Hepatocyte (in vitro differentiated cells): Measurements from ENCODE around the gene CFAP58. TPM values are rescaled to one million over a fixed set of nuclear protein-coding genes. Genes with fewer than 3 reads are reported as not detected.

Source experiments
- DNase-seq: peaks from one replicate; pipeline ENCODE4 v3.0.0-alpha.2; 2016; ENCODE audit warnings: low spot score
- H2AFZ ChIP-seq: fragments of 200-600 bp; sonication (generic); 2 replicates; pipeline ENCODE4 v1.6.0; 2016; ENCODE audit warnings: antibody characterized with exemption, mild to moderate bottlenecking
- H3K27ac ChIP-seq: fragments of 200-600 bp; sonication (generic); 2 replicates; pipeline ENCODE4 v1.5.1; 2016; ENCODE audit warnings: mild to moderate bottlenecking
- H3K27me3 ChIP-seq: fragments of 200-600 bp; sonication (generic); 2 replicates; pipeline ENCODE4 v1.6.1; 2016
- H3K36me3 ChIP-seq: fragments of 200-600 bp; sonication (generic); replicated peaks from 2 replicates; pipeline ENCODE4 v1.5.1; 2016; ENCODE audit warnings: low read depth; ENCODE audit not compliant: insufficient read depth
- H3K4me1 ChIP-seq: fragments of 200-600 bp; sonication (generic); 2 replicates; pipeline ENCODE4 v1.5.1; 2016; ENCODE audit warnings: mild to moderate bottlenecking, moderate library complexity; ENCODE audit not compliant: insufficient read depth
- H3K4me2 ChIP-seq: fragments of 200-600 bp; sonication (generic); 2 replicates; pipeline ENCODE4 v1.6.0; 2016
- H3K4me3 ChIP-seq: fragments of 200-600 bp; sonication (generic); 2 replicates; pipeline ENCODE4 v1.5.1; 2016; ENCODE audit warnings: mild to moderate bottlenecking
- H3K79me2 ChIP-seq: fragments of 200-600 bp; sonication (generic); 2 replicates; pipeline ENCODE4 v1.6.0; 2017; ENCODE audit warnings: mild to moderate bottlenecking
- H3K9me2 ChIP-seq: fragments of 200-600 bp; sonication (generic); replicated peaks from 2 replicates; pipeline ENCODE4 v1.6.0; 2017; ENCODE audit warnings: mild to moderate bottlenecking; ENCODE audit not compliant: insufficient read depth
- H3K9me3 ChIP-seq: fragments of 200-600 bp; sonication (generic); 2 replicates; pipeline ENCODE4 v1.5.1; 2016; ENCODE audit warnings: low read depth, mild to moderate bottlenecking
- H4K20me1 ChIP-seq: fragments of 200-600 bp; sonication (generic); 2 replicates; pipeline ENCODE4 v1.6.0; 2016; ENCODE audit warnings: mild to moderate bottlenecking; ENCODE audit not compliant: insufficient read depth, poor library complexity, severe bottlenecking
- CTCF ChIP-seq: fragments of 200-600 bp; sonication (generic); IDR thresholded peaks from 2 replicates; pipeline ENCODE4 v1.5.1; 2016; ENCODE audit warnings: antibody characterized with exemption, mild to moderate bottlenecking; ENCODE audit not compliant: poor library complexity
- EZH2 ChIP-seq: fragments of 200-600 bp; sonication (generic); IDR thresholded peaks from 2 replicates; pipeline ENCODE4 v1.6.1; 2016; ENCODE audit warnings: antibody characterized with exemption, mild to moderate bottlenecking, borderline replicate concordance
- EZH2phosphoT487 ChIP-seq: fragments of 200-600 bp; sonication (generic); IDR thresholded peaks from one replicate; pipeline ENCODE4 v1.6.1; 2018; ENCODE audit warnings: antibody characterized with exemption, mild to moderate bottlenecking, low read depth, moderate library complexity; ENCODE audit not compliant: unreplicated experiment, severe bottlenecking
- WGBS: methylation state at CpG from one replicate; pipeline ENCODE4 v1.1.6; 2016; ENCODE audit warnings: low lambda C conversion rate; ENCODE audit errors: missing lambda C conversion rate; 5-methylcytosine and 5-hydroxymethylcytosine counted together
- polyA plus RNA-seq: library from polyadenylated mRNA; unstranded; fragments of >200 nt; fragmentation: Nextera tagmentation; extraction: Ambion mirVana; gene quantifications from 2 replicates; pipeline ENCODE4 v1.2.1, GENCODE V29; 2016
- total RNA-seq: library from RNA; depleted of rRNA; stranded (reverse); fragments of >200 nt; gene quantifications from 2 replicates; pipeline ENCODE4 v1.2.3, GENCODE V29; 2014

The CFAP58 gene
- total and polyA plus RNA-seq, 2 experiments from 2014 or later, result 0.17 TPM; not detected in 1

DNA sequence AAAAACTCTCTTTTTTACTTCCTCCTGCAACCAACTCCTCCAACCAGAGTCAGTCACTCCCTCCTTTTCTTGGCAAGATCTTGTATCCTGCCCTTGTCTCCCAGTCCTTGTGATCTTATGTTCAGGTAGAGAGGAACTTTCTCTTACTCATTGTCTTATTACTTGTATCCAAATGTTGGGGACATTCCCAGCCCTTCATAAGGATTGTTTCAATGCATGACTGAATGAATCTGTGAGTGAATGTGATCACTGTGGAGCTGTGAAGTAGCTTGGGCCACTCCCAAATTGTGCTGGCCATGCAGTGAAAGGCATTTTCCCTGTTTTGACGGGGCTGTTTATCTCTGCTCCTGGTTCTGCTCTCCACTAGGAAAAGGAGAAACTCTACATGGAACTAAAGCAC is 93.7 kb downstream of the CFAP58 start:
- Histone ChIP-seq H3K9me2 (no peaks in the 10 kb centered on the region), H3K4me2 (no peak overlapping the region), H3K4me3 (no peak overlapping the region), H3K36me3 (no peaks in the 10 kb centered on the region), H3K27me3 (no peaks in the 10 kb centered on the region), H2AFZ (no peak overlapping the region), H3K27ac (no peak overlapping the region), H3K4me1 (no peaks in the 10 kb centered on the region), H3K9me3 (no peaks in the 10 kb centered on the region), H4K20me1 (no peaks in the 10 kb centered on the region), H3K79me2 (no peaks in the 10 kb centered on the region)
- no peak for DNase-seq
- 57% methylated on average over 1 of the region's 1 CpG for WGBS
- TF ChIP-seq EZH2phosphoT487, result no peak
- TF ChIP-seq CTCF, result no peak
- TF ChIP-seq EZH2, result no peak

- Histone ChIP-seq H3K4me2 (no peak overlapping the region), H3K27me3 (no peaks in the 10 kb centered on the region), H4K20me1 (no peaks in the 10 kb centered on the region), H3K4me1 (no peaks in the 10 kb centered on the region), H3K9me3 (no peaks in the 10 kb centered on the region), H3K79me2 (no peaks in the 10 kb centered on the region), H2AFZ (no peak overlapping the region), H3K27ac (no peak overlapping the region), H3K4me3 (no peak overlapping the region), H3K36me3 (no peaks in the 10 kb centered on the region), H3K9me2 (no peaks in the 10 kb centered on the region)
- 86% methylated on average over 3 of the region's 3 CpGs for WGBS
- TF ChIP-seq CTCF (no peak), EZH2 (no peak), EZH2phosphoT487 (no peak)
- no peak for DNase-seq
Observed at GRCh38 chr10:104447906-104448305, 94.3 kb downstream of the CFAP58 start.

- no peak overlapping the region for H2AFZ ChIP-seq
- TF ChIP-seq CTCF (no peak), EZH2phosphoT487 (no peak), EZH2 (no peak)
Observed at GRCh38 chr10:104449391-104449790, 95.8 kb downstream of the CFAP58 start.

DNA sequence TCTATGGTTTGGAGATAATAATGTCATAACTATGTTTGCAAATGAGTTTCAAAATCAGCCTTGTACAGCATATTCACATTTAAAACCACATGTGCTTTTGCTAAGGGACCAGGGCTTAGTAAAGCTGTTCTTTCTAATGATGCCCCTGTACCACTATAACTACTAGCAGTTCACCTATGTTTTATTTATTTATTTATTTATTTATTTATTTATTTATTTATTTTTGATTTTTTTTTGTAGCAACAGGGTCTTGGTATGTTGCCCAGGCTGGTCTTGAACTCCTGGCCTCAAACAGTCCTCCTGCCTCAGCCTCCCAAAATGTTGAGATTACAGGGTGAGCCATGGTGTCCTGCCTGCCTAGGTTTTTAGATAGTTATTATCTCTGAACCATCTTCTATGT is 96.9 kb downstream of the CFAP58 start:
- Histone ChIP-seq H3K9me2 (no peaks in the 10 kb centered on the region), H3K4me3 (no peak overlapping the region), H3K27ac (no peak overlapping the region), H3K27me3 (no peaks in the 10 kb centered on the region), H2AFZ (no peak overlapping the region), H3K36me3 (no peaks in the 10 kb centered on the region), H3K4me1 (no peaks in the 10 kb centered on the region), H3K79me2 (no peaks in the 10 kb centered on the region), H3K9me3 (no peaks in the 10 kb centered on the region), H3K4me2 (no peak overlapping the region), H4K20me1 (no peaks in the 10 kb centered on the region)
- DNase-seq, result no peak
- no peak for TF ChIP-seq EZH2
- TF ChIP-seq EZH2phosphoT487, result no peak
- no peak for TF ChIP-seq CTCF

More at GRCh38 chr10:104449391-104449790, 95.8 kb downstream of the CFAP58 start:
- no peak overlapping the region for H3K27ac ChIP-seq
- H3K36me3 ChIP-seq, result no peaks in the 10 kb centered on the region
- H3K9me3 ChIP-seq, result no peaks in the 10 kb centered on the region
- no peak overlapping the region for H3K4me3 ChIP-seq
- no peak overlapping the region for H3K4me2 ChIP-seq
- no peaks in the 10 kb centered on the region for H4K20me1 ChIP-seq
- no peak for DNase-seq
- no peaks in the 10 kb centered on the region for H3K9me2 ChIP-seq
- H3K79me2 ChIP-seq, result no peaks in the 10 kb centered on the region
- no peaks in the 10 kb centered on the region for H3K4me1 ChIP-seq
- no peaks in the 10 kb centered on the region for H3K27me3 ChIP-seq
- whole genome bisulfite sequencing, result 85% methylated on average over 3 of the region's 3 CpGs
